Testis (tissue), 2 donors: Measurements from ENCODE around the gene FBXO41.

Source experiments
- CTCF ChIP-seq, 3 experiments: fragments of 450-650 bp in 2 of 3; fragments of 200-600 bp in 1 of 3; sonication (generic) in 1 of 3; IDR thresholded peaks; one replicate each; pipeline ENCODE4 v1.5.1; 2016 to 2019; ENCODE audit warnings: antibody characterized with exemption in 3 of 3, mild to moderate bottlenecking in 2 of 3, moderate library complexity in 1 of 3
- POLR2A ChIP-seq: fragments of 450-650 bp; IDR thresholded peaks from one replicate; pipeline ENCODE4 v1.6.1; 2017; ENCODE audit warnings: antibody characterized with exemption, mild to moderate bottlenecking, moderate library complexity

- TF ChIP-seq CTCF (IDR thresholded peaks at IDR 0.05) = no peak
- no peak for TF ChIP-seq POLR2A
Measured at GRCh38 chr2:73228631-73229030, 55.6 kb downstream of the FBXO41 start.
